Keratinocyte (primary cell): ENCODE measurements around the gene BTF3.

ENCODE experiments used
- EZH2 ChIP-seq: IDR thresholded peaks from one replicate; pipeline ENCODE4 v1.6.1; 2012; ENCODE audit warnings: inconsistent platforms, mild to moderate bottlenecking, low read length, moderate library complexity
- TF ChIP-seq, protein P1 (sequence below), 3 experiments: IDR thresholded peaks in 1 of 3; conservative IDR thresholded peaks in 1 of 3; optimal IDR thresholded peaks in 1 of 3; 2 replicates in 2 of 3; 3 replicates in 1 of 3; pipeline versions ENCODE3 to v1.5.1; 2011; ENCODE audit warnings: low read length in 3 of 3, mild to moderate bottlenecking in 3 of 3, moderate library complexity in 2 of 3, control low read depth in 1 of 3, inconsistent platforms in 1 of 3; ENCODE audit not compliant: insufficient read depth in 2 of 3; ENCODE audit errors: extremely low read depth in 1 of 3

DNA sequence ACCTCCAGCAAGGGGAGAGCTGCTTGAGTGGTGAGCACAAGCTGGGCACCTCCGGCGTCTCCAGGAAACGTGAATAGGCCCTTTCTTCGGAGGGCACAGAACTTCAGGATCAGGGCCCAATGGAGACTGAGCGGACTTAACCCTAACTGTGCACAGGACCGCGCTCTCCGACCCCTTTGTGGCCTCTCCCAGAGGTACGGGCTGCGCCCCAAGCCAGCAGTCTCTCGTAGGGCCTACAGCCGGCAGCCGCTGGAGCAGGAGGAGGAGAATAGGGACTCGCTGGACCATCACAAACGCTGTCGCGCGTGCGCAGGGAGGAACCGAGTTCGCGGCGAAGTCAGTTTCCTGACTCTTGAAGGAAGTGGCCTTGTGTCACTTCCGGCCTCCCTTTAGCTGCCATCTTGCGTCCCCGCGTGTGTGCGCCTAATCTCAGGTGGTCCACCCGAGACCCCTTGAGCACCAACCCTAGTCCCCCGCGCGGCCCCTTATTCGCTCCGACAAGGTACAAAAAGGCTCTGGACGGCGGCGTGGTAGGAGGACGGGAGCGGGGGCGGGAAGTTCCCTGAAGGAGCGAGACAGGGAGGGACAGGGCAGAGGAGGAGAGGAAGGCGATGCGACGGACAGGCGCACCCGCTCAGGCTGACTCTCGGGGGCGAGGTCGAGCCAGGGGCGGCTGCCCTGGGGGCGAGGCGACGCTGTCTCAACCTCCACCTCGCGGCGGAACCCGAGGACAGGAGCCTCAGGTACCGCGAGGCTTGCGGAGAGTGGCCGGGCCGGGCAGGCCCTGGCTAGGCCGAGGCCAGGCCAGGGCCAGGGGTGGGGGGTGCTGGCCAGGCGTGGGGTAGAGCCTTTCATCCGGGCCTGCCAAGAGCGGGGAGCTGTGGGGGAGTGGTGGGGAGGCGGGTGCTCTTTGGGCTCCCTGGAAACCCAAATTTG lies at the start of gene BTF3:
- TF ChIP-seq, protein P1, sequence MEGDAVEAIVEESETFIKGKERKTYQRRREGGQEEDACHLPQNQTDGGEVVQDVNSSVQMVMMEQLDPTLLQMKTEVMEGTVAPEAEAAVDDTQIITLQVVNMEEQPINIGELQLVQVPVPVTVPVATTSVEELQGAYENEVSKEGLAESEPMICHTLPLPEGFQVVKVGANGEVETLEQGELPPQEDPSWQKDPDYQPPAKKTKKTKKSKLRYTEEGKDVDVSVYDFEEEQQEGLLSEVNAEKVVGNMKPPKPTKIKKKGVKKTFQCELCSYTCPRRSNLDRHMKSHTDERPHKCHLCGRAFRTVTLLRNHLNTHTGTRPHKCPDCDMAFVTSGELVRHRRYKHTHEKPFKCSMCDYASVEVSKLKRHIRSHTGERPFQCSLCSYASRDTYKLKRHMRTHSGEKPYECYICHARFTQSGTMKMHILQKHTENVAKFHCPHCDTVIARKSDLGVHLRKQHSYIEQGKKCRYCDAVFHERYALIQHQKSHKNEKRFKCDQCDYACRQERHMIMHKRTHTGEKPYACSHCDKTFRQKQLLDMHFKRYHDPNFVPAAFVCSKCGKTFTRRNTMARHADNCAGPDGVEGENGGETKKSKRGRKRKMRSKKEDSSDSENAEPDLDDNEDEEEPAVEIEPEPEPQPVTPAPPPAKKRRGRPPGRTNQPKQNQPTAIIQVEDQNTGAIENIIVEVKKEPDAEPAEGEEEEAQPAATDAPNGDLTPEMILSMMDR (optimal IDR thresholded peaks at IDR 0.05 in 1 of 3, IDR thresholded peaks at IDR 0.05 in 1 of 3, conservative IDR thresholded peaks at IDR 0.05 in 1 of 3; ENCODE audit: extremely low read depth in 1 of 3, insufficient read depth in 2 of 3, low read length in 3 of 3): no peak
- TF ChIP-seq EZH2: no peak
